C4-2B (cell line): ENCODE results near the gene GPR148.

Experiments used
- ZFX ChIP-seq: fragments of 450-650 bp; IDR thresholded peaks from 2 replicates; pipeline ENCODE4 v1.6.1; 2017
- TF ChIP-seq, protein P1 (sequence below): fragments of 450-650 bp; conservative IDR thresholded peaks from 2 replicates; pipeline ENCODE4 v1.5.1; 2017; ENCODE audit warnings: mild to moderate bottlenecking

DNA sequence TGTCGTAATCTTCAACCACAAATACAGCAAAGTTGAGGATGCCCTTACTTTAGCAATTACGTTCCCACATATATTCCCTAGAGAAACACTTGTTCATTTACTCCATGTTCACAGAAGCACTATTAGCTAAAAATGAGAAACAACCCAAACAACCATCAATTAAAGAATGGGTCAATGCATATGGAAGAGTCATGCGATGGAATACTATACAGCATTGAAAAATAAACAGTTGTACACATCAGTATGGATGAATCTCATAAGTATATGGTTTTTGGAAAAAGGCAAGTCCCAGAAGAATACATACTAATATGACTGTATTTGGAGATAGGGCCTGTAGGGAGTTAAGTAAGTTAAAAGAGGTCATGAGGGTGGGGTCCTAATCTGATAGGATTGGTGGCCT is 6.3 kb downstream of the GPR148 start:
- TF ChIP-seq, protein P1, sequence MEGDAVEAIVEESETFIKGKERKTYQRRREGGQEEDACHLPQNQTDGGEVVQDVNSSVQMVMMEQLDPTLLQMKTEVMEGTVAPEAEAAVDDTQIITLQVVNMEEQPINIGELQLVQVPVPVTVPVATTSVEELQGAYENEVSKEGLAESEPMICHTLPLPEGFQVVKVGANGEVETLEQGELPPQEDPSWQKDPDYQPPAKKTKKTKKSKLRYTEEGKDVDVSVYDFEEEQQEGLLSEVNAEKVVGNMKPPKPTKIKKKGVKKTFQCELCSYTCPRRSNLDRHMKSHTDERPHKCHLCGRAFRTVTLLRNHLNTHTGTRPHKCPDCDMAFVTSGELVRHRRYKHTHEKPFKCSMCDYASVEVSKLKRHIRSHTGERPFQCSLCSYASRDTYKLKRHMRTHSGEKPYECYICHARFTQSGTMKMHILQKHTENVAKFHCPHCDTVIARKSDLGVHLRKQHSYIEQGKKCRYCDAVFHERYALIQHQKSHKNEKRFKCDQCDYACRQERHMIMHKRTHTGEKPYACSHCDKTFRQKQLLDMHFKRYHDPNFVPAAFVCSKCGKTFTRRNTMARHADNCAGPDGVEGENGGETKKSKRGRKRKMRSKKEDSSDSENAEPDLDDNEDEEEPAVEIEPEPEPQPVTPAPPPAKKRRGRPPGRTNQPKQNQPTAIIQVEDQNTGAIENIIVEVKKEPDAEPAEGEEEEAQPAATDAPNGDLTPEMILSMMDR = no peak
- TF ChIP-seq ZFX = no peak
